Upper lobe of right lung (tissue), 1 donor: Measurements from ENCODE around the gene PTPRG. TPM values are rescaled to one million over a fixed set of nuclear protein-coding genes. Genes with fewer than 3 reads are reported as not detected.

Experiments
- ATAC-seq: fragments of 200-7000 bp; cut with Tn5 transposase; one replicate; pipeline ENCODE4 v1.9.1; 2020; ENCODE audit warnings: mild to moderate bottlenecking, moderate library complexity
- DNase-seq: peaks from one replicate; pipeline ENCODE4 v3.0.0-alpha.2; 2020
- H3K27ac ChIP-seq: fragments of 200-600 bp; one replicate; pipeline ENCODE4 v1.8.0; 2022
- H3K27me3 ChIP-seq: fragments of 200-600 bp; one replicate; pipeline ENCODE4 v1.8.0; 2022; ENCODE audit warnings: mild to moderate bottlenecking
- H3K36me3 ChIP-seq: fragments of 200-600 bp; one replicate; pipeline ENCODE4 v1.8.0; 2022
- H3K4me1 ChIP-seq: fragments of 200-600 bp; one replicate; pipeline ENCODE4 v1.8.0; 2022
- H3K4me3 ChIP-seq: fragments of 200-600 bp; one replicate; pipeline ENCODE4 v1.8.0; 2022; ENCODE audit warnings: mild to moderate bottlenecking
- H3K9me3 ChIP-seq: fragments of 200-600 bp; one replicate; pipeline ENCODE4 v1.8.0; 2022
- intact Hi-C: fragments of 100-400 bp; cut with DNase I; formaldehyde crosslinking; loops from one replicate; pipeline ENCODE4 v1.11.0; 2022
- total RNA-seq: library from RNA; stranded (reverse); fragmentation: NEBNext Ultra II Directional; extraction: Animal tissue kit (Norgen Biotek cat#: 25700); gene quantifications from one replicate; pipeline ENCODE4 v1.2.1, GENCODE V29; 2021
- TF ChIP-seq, protein P1 (sequence below): fragments of 200-600 bp; IDR thresholded peaks from one replicate; pipeline ENCODE4 v1.8.0; 2022; ENCODE audit warnings: antibody characterized with exemption
- donor health status: DM: no; HTN: yes; CAD: no; lungs with severe emphysema.

PTPRG gene
- total RNA-seq, 1 donor from 2014 or later: 86.7 TPM

GRCh38 chr3:61666615-61667330 is 105.4 kb downstream of the PTPRG start:
- DNase-seq (no peak), ATAC-seq (no peak)
- Histone ChIP-seq H3K36me3 (no peaks in the 10 kb centered on the region), H3K4me1 (peaks cover 3% of the 10 kb centered on the region), H3K9me3 (no peaks in the 10 kb centered on the region), H3K27me3 (no peaks in the 10 kb centered on the region), H3K27ac (no peak overlapping the region), H3K4me3 (no peak overlapping the region)
- intact Hi-C loops: no loop called here
- TF ChIP-seq, protein P1, sequence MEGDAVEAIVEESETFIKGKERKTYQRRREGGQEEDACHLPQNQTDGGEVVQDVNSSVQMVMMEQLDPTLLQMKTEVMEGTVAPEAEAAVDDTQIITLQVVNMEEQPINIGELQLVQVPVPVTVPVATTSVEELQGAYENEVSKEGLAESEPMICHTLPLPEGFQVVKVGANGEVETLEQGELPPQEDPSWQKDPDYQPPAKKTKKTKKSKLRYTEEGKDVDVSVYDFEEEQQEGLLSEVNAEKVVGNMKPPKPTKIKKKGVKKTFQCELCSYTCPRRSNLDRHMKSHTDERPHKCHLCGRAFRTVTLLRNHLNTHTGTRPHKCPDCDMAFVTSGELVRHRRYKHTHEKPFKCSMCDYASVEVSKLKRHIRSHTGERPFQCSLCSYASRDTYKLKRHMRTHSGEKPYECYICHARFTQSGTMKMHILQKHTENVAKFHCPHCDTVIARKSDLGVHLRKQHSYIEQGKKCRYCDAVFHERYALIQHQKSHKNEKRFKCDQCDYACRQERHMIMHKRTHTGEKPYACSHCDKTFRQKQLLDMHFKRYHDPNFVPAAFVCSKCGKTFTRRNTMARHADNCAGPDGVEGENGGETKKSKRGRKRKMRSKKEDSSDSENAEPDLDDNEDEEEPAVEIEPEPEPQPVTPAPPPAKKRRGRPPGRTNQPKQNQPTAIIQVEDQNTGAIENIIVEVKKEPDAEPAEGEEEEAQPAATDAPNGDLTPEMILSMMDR: no peak

DNA sequence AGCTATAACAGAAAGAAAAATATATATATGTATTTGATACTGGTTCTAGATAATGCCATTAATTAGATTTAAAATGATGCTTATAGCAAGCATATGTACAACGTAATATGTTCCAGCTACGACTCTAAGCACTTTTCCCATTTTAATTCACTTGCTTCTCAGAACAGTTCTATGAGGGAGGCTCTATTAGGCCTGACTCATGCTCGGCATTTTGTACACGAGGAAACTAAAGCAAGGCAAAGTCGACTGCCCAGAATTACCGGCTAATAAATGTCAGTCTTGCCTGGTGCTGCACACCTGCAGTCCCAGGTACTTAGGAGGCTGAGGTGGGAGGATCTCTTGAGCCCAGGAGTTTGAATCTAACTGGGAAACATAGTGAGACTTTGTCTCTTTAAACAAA is 106.0 kb downstream of the PTPRG start:
- DNase-seq: no peak
- H3K27me3 ChIP-seq: no peaks in the 10 kb centered on the region
- intact Hi-C loops: no loop called here
- no peak for ATAC-seq
- peaks cover 3% of the 10 kb centered on the region for H3K4me1 ChIP-seq
- no peaks in the 10 kb centered on the region for H3K36me3 ChIP-seq
- TF ChIP-seq, protein P1: no peak
- no peaks in the 10 kb centered on the region for H3K9me3 ChIP-seq
- no peak overlapping the region for H3K27ac ChIP-seq
- no peak overlapping the region for H3K4me3 ChIP-seq

DNA sequence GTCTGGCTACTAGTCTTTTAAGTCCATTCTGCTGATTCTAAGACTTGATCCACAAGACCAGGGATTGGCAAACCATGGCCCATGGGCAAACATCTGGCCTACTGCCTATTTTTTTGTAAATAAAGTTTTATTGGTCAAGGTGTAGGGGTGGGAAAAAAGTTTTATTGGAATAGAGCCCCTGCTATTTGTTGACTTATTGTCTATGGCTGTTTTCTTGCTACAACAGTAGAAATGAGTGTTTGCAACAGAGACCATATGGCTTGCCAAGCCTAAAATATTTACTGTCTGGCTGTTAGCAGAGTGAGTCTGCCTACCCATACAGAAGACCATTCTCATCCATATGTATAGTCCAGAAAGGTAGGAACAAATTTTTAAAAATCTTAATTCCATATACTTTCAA is 106.4 kb downstream of the PTPRG start:
- no peak overlapping the region for H3K27ac ChIP-seq
- H3K4me1 ChIP-seq: peaks cover 3% of the 10 kb centered on the region
- no peak for DNase-seq
- H3K4me3 ChIP-seq: no peak overlapping the region
- TF ChIP-seq, protein P1: no peak
- no peaks in the 10 kb centered on the region for H3K27me3 ChIP-seq
- no peaks in the 10 kb centered on the region for H3K36me3 ChIP-seq
- no peak for ATAC-seq
- intact Hi-C loops: no loop called here
- H3K9me3 ChIP-seq: no peaks in the 10 kb centered on the region

DNA sequence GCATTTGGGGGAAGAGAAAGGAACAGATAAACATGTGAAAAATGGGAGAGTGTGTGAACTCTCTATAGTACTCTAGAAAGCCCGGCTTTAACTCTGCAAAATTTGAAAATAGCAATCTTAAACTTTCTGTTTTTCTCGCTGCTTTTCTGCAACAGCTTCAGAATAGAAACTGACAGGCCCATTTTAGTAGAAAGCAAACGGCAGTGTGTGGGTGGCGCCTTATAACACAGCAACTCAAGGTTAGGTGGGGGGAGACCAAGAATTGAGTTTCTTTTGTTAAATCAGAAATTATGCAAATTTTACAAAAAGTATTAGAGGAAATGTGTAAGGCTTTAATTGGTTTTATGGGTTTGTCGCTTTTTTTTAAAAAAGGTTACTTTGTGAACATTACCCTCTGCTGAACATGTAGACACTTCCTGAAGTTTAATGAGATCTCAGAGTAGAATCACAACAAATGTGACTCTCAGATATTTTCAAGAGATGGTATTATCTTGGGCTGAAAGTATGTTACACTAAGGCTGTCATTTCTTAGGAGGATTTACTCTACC is 107.0 kb downstream of the PTPRG start:
- DNase-seq (no peak), ATAC-seq (no peak)
- H3K27ac ChIP-seq: no peak overlapping the region
- no peaks in the 10 kb centered on the region for H3K9me3 ChIP-seq
- no peaks in the 10 kb centered on the region for H3K36me3 ChIP-seq
- H3K27me3 ChIP-seq: no peaks in the 10 kb centered on the region
- TF ChIP-seq, protein P1: no peak
- H3K4me1 ChIP-seq: peaks cover 3% of the 10 kb centered on the region
- no peak overlapping the region for H3K4me3 ChIP-seq
- intact Hi-C loops: no loop called here

- TF ChIP-seq, protein P1: no peak
- ATAC-seq: no peak
- intact Hi-C loops: no loop called here
These were observed 107.8 kb downstream of the PTPRG start for GRCh38 chr3:61669203-61669602.

More at GRCh38 chr3:61669203-61669602, 107.8 kb downstream of the PTPRG start:
- Histone ChIP-seq H3K27ac (no peak overlapping the region), H3K36me3 (no peaks in the 10 kb centered on the region), H3K4me1 (peaks cover 3% of the 10 kb centered on the region), H3K4me3 (no peak overlapping the region), H3K27me3 (no peaks in the 10 kb centered on the region), H3K9me3 (no peaks in the 10 kb centered on the region)
- no peak for DNase-seq
